Measurements from ENCODE around the gene KCNK2. TPM values are rescaled to one million over a fixed set of nuclear protein-coding genes. Genes with fewer than 3 reads are reported as not detected.

The KCNK2 gene
- polyA plus RNA-seq, 1 of the 3 experiments (the other 2 are of a cell fraction), result 12.2 TPM

GRCh38 chr1:215040190-215040589 lies 42.3 kb upstream of the KCNK2 start:
- Histone ChIP-seq H3K9me2 (no peaks in the 10 kb centered on the region), H4K20me1 (ENCODE audit: insufficient read depth) (no peaks in the 10 kb centered on the region), H3K27me3 (ENCODE audit: insufficient read depth) (no peaks in the 10 kb centered on the region), H3K36me3 (replicated peaks in 1 of 2; ENCODE audit: control insufficient read depth in 1 of 2, insufficient read depth in 2 of 2, low read length in 1 of 2) (peaks cover 0 to 3% of the 10 kb centered on the region in 2 experiments), H3K4me1 (ENCODE audit: control insufficient read depth in 1 of 2, insufficient read depth in 2 of 2, low read depth in 1 of 2, low read length in 1 of 2) (no peaks in the 10 kb centered on the region; a peak in 1 of 4 replicates), H2AFZ (ENCODE audit: low read depth) (no peak overlapping the region), H3K9ac (no peak overlapping the region), H3K4me2 (no peak overlapping the region), H3F3A (replicated peaks; ENCODE audit: insufficient read depth) (no peaks in the 10 kb centered on the region), H3K4me3 (ENCODE audit: low read depth in 2 of 2, low read length in 1 of 2) (no peak overlapping the region), H3K27ac (ENCODE audit: low read depth in 2 of 2, low read length in 1 of 2) (no peak overlapping the region), H3K79me2 (ENCODE audit: insufficient read depth) (no peaks in the 10 kb centered on the region), H3K9me3 (no peaks in the 10 kb centered on the region)
- WGBS (ENCODE audit: low lambda C conversion rate), result 33% methylated on average over 2 of the region's 2 CpGs
- DNase-seq, result no peak
- CTCF ChIA-PET, result no interaction called here
- TF ChIP-seq MXI1 (IDR thresholded peaks at IDR 0.05; ENCODE audit: low read depth, low read length) (no peak), TCF12 (IDR thresholded peaks at IDR 0.05) (no peak), FOXM1 (IDR thresholded peaks at IDR 0.05; ENCODE audit: low read depth) (no peak)
- POLR2A ChIA-PET, result no interaction called here

- no peak for TF ChIP-seq TCF12 (IDR thresholded peaks at IDR 0.05)
- no peak for TF ChIP-seq TAF1 (IDR thresholded peaks at IDR 0.05; ENCODE audit: borderline replicate concordance, low read depth, low read length)
- no peak for TF ChIP-seq MEF2A (IDR thresholded peaks at IDR 0.05; ENCODE audit: borderline replicate concordance, low read depth)
- no peak for TF ChIP-seq CTCF (IDR thresholded peaks at IDR 0.05)
- no peak for TF ChIP-seq CHD2 (IDR thresholded peaks at IDR 0.05; ENCODE audit: low read length, partially characterized antibody)
- no peak for TF ChIP-seq EZH2phosphoT487 (IDR thresholded peaks at IDR 0.05; ENCODE audit: borderline replicate concordance, low read depth)
- TF ChIP-seq NFIC (IDR thresholded peaks at IDR 0.05; ENCODE audit: borderline replicate concordance), result no peak
- TF ChIP-seq ZBTB33 (IDR thresholded peaks at IDR 0.05; ENCODE audit: borderline replicate concordance, low read depth), result no peak
- no peak for TF ChIP-seq MXI1 (IDR thresholded peaks at IDR 0.05; ENCODE audit: low read depth, low read length)
- TF ChIP-seq IRF3 (IDR thresholded peaks at IDR 0.05; ENCODE audit: low read depth, low read length), result no peak
- TF ChIP-seq SMC3 (IDR thresholded peaks at IDR 0.05; ENCODE audit: low read depth, low read length), result no peak
- no peak for TF ChIP-seq EP300 (IDR thresholded peaks at IDR 0.05; ENCODE audit: borderline replicate concordance in 1 of 2, low read depth in 1 of 2, low read length in 1 of 2)
- TF ChIP-seq RAD21 (IDR thresholded peaks at IDR 0.05; ENCODE audit: low read length), result no peak
- no peak for TF ChIP-seq RCOR1 (IDR thresholded peaks at IDR 0.05; ENCODE audit: low read length)
- no peak for TF ChIP-seq TEAD4 (IDR thresholded peaks at IDR 0.05; ENCODE audit: borderline replicate concordance, insufficient read depth)
- no peak for TF ChIP-seq SIN3A (IDR thresholded peaks at IDR 0.05; ENCODE audit: borderline replicate concordance, low read depth, low read length)
- TF ChIP-seq FOXM1 (IDR thresholded peaks at IDR 0.05; ENCODE audit: low read depth), result no peak
- no peak for TF ChIP-seq YY1 (IDR thresholded peaks at IDR 0.05; ENCODE audit: low read depth)
- TF ChIP-seq USF1 (IDR thresholded peaks at IDR 0.05; ENCODE audit: borderline replicate concordance, low read depth), result no peak
- H3K4me2 ChIP-seq, result no peak overlapping the region
- ChIA-PET POLR2A (no interaction called here), CTCF (no interaction called here)
- no peaks in the 10 kb centered on the region for H3K79me2 ChIP-seq (ENCODE audit: insufficient read depth)
- no peaks in the 10 kb centered on the region for H3K9me2 ChIP-seq
- H3K9me3 ChIP-seq, result no peaks in the 10 kb centered on the region
- no peaks in the 10 kb centered on the region for H3F3A ChIP-seq (replicated peaks; ENCODE audit: insufficient read depth)
- peaks cover 0 to 4% of the 10 kb centered on the region in 2 experiments; a peak in 1 of 4 replicates for H3K4me1 ChIP-seq (ENCODE audit: control insufficient read depth in 1 of 2, insufficient read depth in 2 of 2, low read depth in 1 of 2, low read length in 1 of 2)
- DNase-seq, result no peak
- H4K20me1 ChIP-seq (ENCODE audit: insufficient read depth), result no peaks in the 10 kb centered on the region
- H3K4me3 ChIP-seq (ENCODE audit: low read depth in 2 of 2, low read length in 1 of 2), result no peak overlapping the region
- H2AFZ ChIP-seq (ENCODE audit: low read depth), result no peak overlapping the region
- peaks cover 0 to 3% of the 10 kb centered on the region in 2 experiments for H3K36me3 ChIP-seq (replicated peaks in 1 of 2; ENCODE audit: control insufficient read depth in 1 of 2, insufficient read depth in 2 of 2, low read length in 1 of 2)
- no peaks in the 10 kb centered on the region for H3K27me3 ChIP-seq (ENCODE audit: insufficient read depth)
- H3K9ac ChIP-seq, result no peak overlapping the region
- H3K27ac ChIP-seq (ENCODE audit: low read depth in 2 of 2, low read length in 1 of 2), result no peak overlapping the region
- WGBS (ENCODE audit: low lambda C conversion rate), result 63% methylated on average over 1 of the region's 1 CpG
These were observed 39.1 kb upstream of the KCNK2 start for GRCh38 chr1:215043401-215043800.
